ENCODE data around the gene HCAR2. TPM values are rescaled to one million over a fixed set of nuclear protein-coding genes. Genes with fewer than 3 reads are reported as not detected.

Gene HCAR2
- total and polyA plus RNA-seq, 2 of the 4 experiments (the other 2 are of a cell fraction) = not detected

DNA sequence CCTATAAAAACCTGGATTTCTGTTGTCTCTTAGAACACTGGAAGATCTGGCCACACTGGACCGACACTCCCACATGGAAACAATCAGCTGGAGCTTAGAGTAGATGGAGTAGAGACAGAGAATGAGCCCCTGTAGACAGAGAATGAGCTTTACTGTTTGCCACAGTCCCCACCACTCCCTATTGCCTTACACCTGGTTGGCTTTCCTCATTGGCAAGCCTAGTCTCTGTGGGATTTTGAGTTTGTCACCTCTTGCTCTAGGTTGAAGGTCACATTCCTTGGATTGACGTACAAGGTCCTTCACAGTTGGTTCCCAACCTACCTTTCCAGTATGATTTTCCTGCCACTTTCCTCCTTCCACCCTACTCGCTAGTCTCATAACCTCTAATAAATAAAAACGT, 29.5 kb upstream of the HCAR2 start:
- no peak for DNase-seq
- no peak overlapping the region for H4K5ac ChIP-seq (ENCODE audit: low read depth, low read length)

More for the DNA sequence above, 29.5 kb upstream of the HCAR2 start:
- H3K56ac ChIP-seq (ENCODE audit: extremely low read depth, insufficient read depth, low read length) = no peak overlapping the region
- no peak overlapping the region for H2AK9ac ChIP-seq (replicated peaks; ENCODE audit: low read depth, low read length, poor library complexity)
- no peak overlapping the region for H3K4me3 ChIP-seq (ENCODE audit: insufficient read depth, low read depth, low read length)
- in situ Hi-C loops (cut with MboI; ENCODE audit: low sequenced_read_pairs) = no loop called here
- dilution Hi-C loops (cut with HindIII; ENCODE audit: low sequenced_read_pairs, unreplicated experiment) = no loop called here
- no peak overlapping the region for H2AFZ ChIP-seq (replicated peaks; ENCODE audit: low read length, poor library complexity)
- ATAC-seq (ENCODE audit: low read depth) = no peak
- H2AK5ac ChIP-seq (ENCODE audit: low read depth, low read length) = no peak overlapping the region
- H2BK20ac ChIP-seq (ENCODE audit: low read depth, low read length) = no peak overlapping the region
- H3K36me3 ChIP-seq (ENCODE audit: control insufficient read depth, insufficient read depth, low read length) = no peaks in the 10 kb centered on the region
- WGBS, 2 experiments (ENCODE audit: extremely low coverage in 2 of 2, insufficient read length in 1 of 2) = 88% methylated on average over 3 of the region's 4 CpGs; no CpG with 5 or more reads in 1 of the 2 experiments
- no TSS peak for BruUV-seq (replicated peaks)
- no peaks in the 10 kb centered on the region for H3K79me1 ChIP-seq (ENCODE audit: low read depth in 1 of 2, low read length in 2 of 2)
- CTCF ChIA-PET = no interaction called here
- H3K4me2 ChIP-seq (ENCODE audit: low read depth, low read length) = no peak overlapping the region
- no peak overlapping the region for H4K91ac ChIP-seq (ENCODE audit: insufficient read depth, low read depth, low read length)
- no peaks in the 10 kb centered on the region for H4K20me1 ChIP-seq (ENCODE audit: insufficient read depth, low read length)
- no peak overlapping the region for H2BK15ac ChIP-seq (ENCODE audit: low read depth, low read length)
- H2BK5ac ChIP-seq (ENCODE audit: low read depth, low read length, poor library complexity, severe bottlenecking) = no peak overlapping the region
- no peak overlapping the region for H3K23ac ChIP-seq (ENCODE audit: low read depth, low read length)
- H3K4me1 ChIP-seq (ENCODE audit: control insufficient read depth, insufficient read depth, low read length) = no peaks in the 10 kb centered on the region
- no peak overlapping the region for H3K9ac ChIP-seq (ENCODE audit: low read depth, low read length)
- 0 out of 2 replicates have a peak overlapping the region, but pooled peaks have one; percentile 40 for H3K14ac ChIP-seq (replicated peaks; ENCODE audit: low read depth, low read length)
- H3K27me3 ChIP-seq (ENCODE audit: control insufficient read depth, insufficient read depth, low read length) = peaks cover 29% of the 10 kb centered on the region
- H3K9me1 ChIP-seq (ENCODE audit: insufficient read depth, low read length) = no peaks in the 10 kb centered on the region
- H2BK120ac ChIP-seq (ENCODE audit: low read depth, low read length) = no peak overlapping the region
- no peak overlapping the region for H3K4ac ChIP-seq (ENCODE audit: low read depth, low read length)
- POLR2A ChIA-PET (ENCODE audit: unreplicated experiment) = no interaction called here
- intact Hi-C loops (cut with micrococcal nuclease) = no loop called here
- TF ChIP-seq POLR2A (IDR thresholded peaks at IDR 0.05; ENCODE audit: low read depth, low read length) = no peak
- TF ChIP-seq, protein P1, sequence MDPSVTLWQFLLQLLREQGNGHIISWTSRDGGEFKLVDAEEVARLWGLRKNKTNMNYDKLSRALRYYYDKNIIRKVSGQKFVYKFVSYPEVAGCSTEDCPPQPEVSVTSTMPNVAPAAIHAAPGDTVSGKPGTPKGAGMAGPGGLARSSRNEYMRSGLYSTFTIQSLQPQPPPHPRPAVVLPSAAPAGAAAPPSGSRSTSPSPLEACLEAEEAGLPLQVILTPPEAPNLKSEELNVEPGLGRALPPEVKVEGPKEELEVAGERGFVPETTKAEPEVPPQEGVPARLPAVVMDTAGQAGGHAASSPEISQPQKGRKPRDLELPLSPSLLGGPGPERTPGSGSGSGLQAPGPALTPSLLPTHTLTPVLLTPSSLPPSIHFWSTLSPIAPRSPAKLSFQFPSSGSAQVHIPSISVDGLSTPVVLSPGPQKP (IDR thresholded peaks at IDR 0.05; ENCODE audit: borderline replicate concordance, low read depth, low read length) = no peak
- 0 out of 2 replicates have a peak, but pooled peaks cover 2% of the 10 kb centered on the region for H3K9me3 ChIP-seq (ENCODE audit: control insufficient read depth, insufficient read depth, low read length)
- no peak overlapping the region for H3K27ac ChIP-seq (ENCODE audit: insufficient read depth, low read length)
- H4K8ac ChIP-seq (ENCODE audit: low read depth in 2 of 2, low read length in 2 of 2) = no peak overlapping the region
- no peak overlapping the region for H3K18ac ChIP-seq (ENCODE audit: low read depth, low read length)
